PC-9 (cell line): ENCODE results near the gene PTGES3L. TPM values are rescaled to one million over a fixed set of nuclear protein-coding genes. Genes with fewer than 3 reads are reported as not detected.

ENCODE experiments used
- BruUV-seq: library from RNA; stranded (reverse); fragments of 400-500 nt; replicated peaks from 2 replicates; lab custom pipeline; 2021; lab: Mats Ljungman, UMichigan
- CTCF ChIA-PET: fragments of 300-600 bp; sonication (Branson Sonifier 250); formaldehyde crosslinking; loops from one replicate; lab custom pipeline; 2022; ENCODE audit warnings: antibody characterized with exemption; lab: Charles Lee
- POLR2A ChIA-PET: fragments of 300-600 bp; sonication (Branson Sonifier 250); formaldehyde crosslinking; loops from one replicate; lab custom pipeline; 2022; ENCODE audit warnings: antibody characterized with exemption; ENCODE audit not compliant: unreplicated experiment; lab: Charles Lee
- DNase-seq, 2 experiments: peaks; one replicate each; pipeline versions ENCODE4 v3.0.0 to v3.0.0-alpha.2; 2015 to 2022; ENCODE audit warnings: mixed read lengths in 1 of 2
- H2AFZ ChIP-seq: fragments of 200-600 bp; sonication (generic); 2 replicates; pipeline ENCODE4 v1.8.1; 2017; ENCODE audit warnings: antibody characterized with exemption
- H3F3A ChIP-seq: fragments of 200-600 bp; sonication (generic); 2 replicates; pipeline ENCODE4 v1.8.1; 2017; ENCODE audit warnings: antibody characterized with exemption, mild to moderate bottlenecking, low read depth; ENCODE audit not compliant: insufficient read depth
- H3K27ac ChIP-seq: fragments of 200-600 bp; sonication (generic); 2 replicates; pipeline ENCODE4 v1.6.1; 2016; ENCODE audit warnings: mixed run types
- H3K27me3 ChIP-seq: fragments of 200-600 bp; sonication (generic); 2 replicates; pipeline ENCODE4 v1.6.1; 2016; ENCODE audit warnings: low read depth, mixed run types; ENCODE audit not compliant: insufficient read depth
- H3K36me3 ChIP-seq: fragments of 200-600 bp; sonication (generic); 2 replicates; pipeline ENCODE4 v1.6.1; 2016; ENCODE audit warnings: low read depth, mixed run types
- H3K4me1 ChIP-seq: fragments of 200-600 bp; sonication (generic); replicated peaks from 2 replicates; pipeline ENCODE4 v1.6.1; 2016; ENCODE audit warnings: mixed run types; ENCODE audit not compliant: insufficient read depth
- H3K4me2 ChIP-seq: fragments of 200-600 bp; sonication (generic); 2 replicates; pipeline ENCODE4 v1.6.1; 2017; ENCODE audit warnings: mixed run types
- H3K4me3 ChIP-seq: fragments of 200-600 bp; sonication (generic); 2 replicates; pipeline ENCODE4 v1.6.1; 2016; ENCODE audit warnings: mixed run types
- H3K79me2 ChIP-seq: fragments of 200-600 bp; sonication (generic); 2 replicates; pipeline ENCODE4 v1.6.1; 2017; ENCODE audit warnings: low read depth, mixed run types
- H3K9me2 ChIP-seq: fragments of 200-600 bp; sonication (generic); 2 replicates; pipeline ENCODE4 v1.8.1; 2017; ENCODE audit warnings: mild to moderate bottlenecking; ENCODE audit not compliant: insufficient read depth
- H3K9me3 ChIP-seq: fragments of 200-600 bp; sonication (generic); 2 replicates; pipeline ENCODE4 v1.8.1; 2016; ENCODE audit warnings: low read depth; ENCODE audit not compliant: insufficient read depth
- H4K20me1 ChIP-seq: fragments of 200-600 bp; sonication (generic); 2 replicates; pipeline ENCODE4 v1.8.1; 2017; ENCODE audit not compliant: insufficient read depth
- CTCF ChIP-seq: fragments of 200-600 bp; sonication (generic); conservative IDR thresholded peaks from 2 replicates; pipeline ENCODE4 v1.6.1; 2017; ENCODE audit warnings: mixed run types, antibody characterized with exemption, mild to moderate bottlenecking, moderate library complexity
- EZH2 ChIP-seq: fragments of 200-600 bp; sonication (generic); IDR thresholded peaks from 2 replicates; pipeline ENCODE4 v1.8.0; 2017; ENCODE audit warnings: antibody characterized with exemption, low read depth
- intact Hi-C: fragments of 100-400 bp; cut with micrococcal nuclease; formaldehyde crosslinking; loops from one replicate; pipeline ENCODE4 v1.10.0; 2022; ENCODE audit not compliant: unreplicated experiment
- total RNA-seq: library from RNA; stranded (reverse); gene quantifications from 2 replicates; pipeline ENCODE4 v1.2.3, GENCODE V29; 2021

Gene PTGES3L
- total RNA-seq, 1 experiment from 2014 or later, result 0.70 TPM

- TF ChIP-seq EZH2 (no peak), CTCF (no peak)
- no peaks in the 10 kb centered on the region for H3K9me2 ChIP-seq
- peaks cover 22% of the 10 kb centered on the region for H3K36me3 ChIP-seq
- H3K4me1 ChIP-seq, result peaks cover 24% of the 10 kb centered on the region
- H3F3A ChIP-seq, result peaks cover 32% of the 10 kb centered on the region
- no peak for DNase-seq
- POLR2A ChIA-PET, result no interaction called here
- intact Hi-C loops, result no loop called here
- TSS peak; percentile 19 for BruUV-seq
- H3K27ac ChIP-seq, result no peak overlapping the region
- H2AFZ ChIP-seq, result no peak overlapping the region
- no peaks in the 10 kb centered on the region; the same call in 1 of the 2 replicates for H4K20me1 ChIP-seq
- H3K9me3 ChIP-seq, result no peaks in the 10 kb centered on the region
- H3K4me3 ChIP-seq, result no peak overlapping the region
- no peaks in the 10 kb centered on the region for H3K27me3 ChIP-seq
- CTCF ChIA-PET, result no interaction called here
- H3K79me2 ChIP-seq, result peaks cover 18% of the 10 kb centered on the region
- no peak overlapping the region for H3K4me2 ChIP-seq
These were observed 35.7 kb upstream of the PTGES3L start for GRCh38 chr17:43015579-43015978.

GRCh38 chr17:43014649-43015542, 35.0 kb upstream of the PTGES3L start:
- TF ChIP-seq CTCF (no peak), EZH2 (no peak)
- DNase-seq, result no peak
- Histone ChIP-seq H2AFZ (no peak overlapping the region), H3K9me3 (no peaks in the 10 kb centered on the region), H3K27me3 (no peaks in the 10 kb centered on the region), H3F3A (peaks cover 32% of the 10 kb centered on the region), H3K36me3 (peaks cover 22% of the 10 kb centered on the region), H3K4me1 (peaks cover 24% of the 10 kb centered on the region), H3K9me2 (no peaks in the 10 kb centered on the region), H3K4me3 (no peak overlapping the region), H3K4me2 (no peak overlapping the region), H4K20me1 (no peaks in the 10 kb centered on the region), H3K79me2 (peaks cover 11% of the 10 kb centered on the region), H3K27ac (no peak overlapping the region)
- POLR2A ChIA-PET, result interaction anchor here (0.6 kb wide), 1 partner anchor 41 kb away, joined by 3 read pairs; no protein-coding TSS in a partner anchor
- CTCF ChIA-PET, result no interaction called here
- intact Hi-C loops, result no loop called here
- BruUV-seq, result no TSS peak

- Histone ChIP-seq H4K20me1 (no peaks in the 10 kb centered on the region), H3K4me2 (no peak overlapping the region), H3K79me2 (peaks cover 7% of the 10 kb centered on the region), H3K27ac (no peak overlapping the region), H3K4me3 (no peak overlapping the region), H3K9me3 (no peaks in the 10 kb centered on the region), H3K9me2 (no peaks in the 10 kb centered on the region), H3K27me3 (no peaks in the 10 kb centered on the region), H3K4me1 (peaks cover 32% of the 10 kb centered on the region), H3F3A (peaks cover 32% of the 10 kb centered on the region), H3K36me3 (peaks cover 22% of the 10 kb centered on the region), H2AFZ (no peak overlapping the region)
- no peak for DNase-seq
- intact Hi-C loops, result no loop called here
- ChIA-PET CTCF (no interaction called here), POLR2A (no interaction called here)
- no TSS peak for BruUV-seq
- no peak for TF ChIP-seq CTCF
- TF ChIP-seq EZH2, result no peak
These were observed 34.3 kb upstream of the PTGES3L start for GRCh38 chr17:43014020-43014648.
